SK-N-MC (cell line): ENCODE measurements around the gene ADH6.
"Not testable (repeated sequence)": the region's sequence is repeated elsewhere in the genome, so short reads cannot be mapped to it uniquely, and the experiment has no call there.

Source experiments
- DNase-seq: peaks from one replicate; pipeline ENCODE4 v3.0.0-alpha.2; 2011; ENCODE audit warnings: low read depth, low spot score
- H3K27ac ChIP-seq: fragments of 200-600 bp; sonication (generic); 2 replicates; pipeline ENCODE4 v1.5.1; 2016; ENCODE audit warnings: mixed run types
- H3K36me3 ChIP-seq: fragments of 200-600 bp; sonication (generic); 2 replicates; pipeline ENCODE4 v1.6.1; 2017; ENCODE audit warnings: antibody characterized with exemption, low read length, mixed read lengths; ENCODE audit not compliant: insufficient read depth
- H3K4me3 ChIP-seq: fragments of 200-600 bp; sonication (generic); 2 replicates; pipeline ENCODE4 v1.5.1; 2016
- H3K9ac ChIP-seq: fragments of 200-600 bp; sonication (generic); 2 replicates; pipeline ENCODE4 v1.8.0; 2017; ENCODE audit warnings: mixed run types, mixed read lengths; ENCODE audit not compliant: insufficient read length
- H3K9me3 ChIP-seq: fragments of 200-600 bp; sonication (generic); 2 replicates; pipeline ENCODE4 v1.6.1; 2017; ENCODE audit warnings: low read depth, mild to moderate bottlenecking, antibody characterized with exemption, low read length, moderate library complexity, mixed read lengths
- EZH2 ChIP-seq: fragments of 200-600 bp; sonication (generic); IDR thresholded peaks from one replicate; pipeline ENCODE4 v1.6.1; 2017; ENCODE audit warnings: antibody characterized with exemption
- FOXP2 ChIP-seq: optimal IDR thresholded peaks from 2 replicates; pipeline ENCODE3; 2011; ENCODE audit warnings: mild to moderate bottlenecking, moderate library complexity; ENCODE audit not compliant: insufficient read depth; ENCODE audit errors: extremely low read length, control extremely low read depth
- POLR2AphosphoS5 ChIP-seq: IDR thresholded peaks from 2 replicates; pipeline ENCODE4 v1.6.1; 2012; ENCODE audit warnings: mild to moderate bottlenecking, low read depth, low read length, borderline replicate concordance

The ADH6 gene

DNA sequence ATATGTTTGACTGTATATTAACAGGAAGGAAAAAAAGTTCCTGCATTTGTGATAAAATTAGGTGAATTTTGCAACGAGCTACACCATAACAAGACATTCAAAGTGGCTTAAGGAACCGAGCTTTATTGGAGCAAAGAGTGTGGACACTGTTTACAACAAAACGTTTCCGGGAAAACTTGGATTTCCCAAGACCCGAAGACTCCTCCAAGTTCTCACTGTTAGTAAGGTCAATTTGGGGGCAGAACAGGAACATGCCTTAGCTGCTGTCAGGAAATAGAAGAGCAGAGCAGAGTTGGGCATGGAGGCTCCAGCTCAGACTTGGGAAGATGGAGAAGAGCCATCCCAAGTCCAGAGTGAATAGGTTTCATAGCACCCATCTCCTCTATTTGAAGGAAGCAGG, 16.5 kb downstream of the ADH6 start:
- TF ChIP-seq FOXP2 (no peak), POLR2AphosphoS5 (no peak), EZH2 (no peak)
- H3K9me3 ChIP-seq, result no peaks in the 10 kb centered on the region
- DNase-seq, result no peak
- H3K9ac ChIP-seq, result no peak overlapping the region
- H3K4me3 ChIP-seq, result no peak overlapping the region
- H3K27ac ChIP-seq, result no peak overlapping the region
- H3K36me3 ChIP-seq, result no peaks in the 10 kb centered on the region

DNA sequence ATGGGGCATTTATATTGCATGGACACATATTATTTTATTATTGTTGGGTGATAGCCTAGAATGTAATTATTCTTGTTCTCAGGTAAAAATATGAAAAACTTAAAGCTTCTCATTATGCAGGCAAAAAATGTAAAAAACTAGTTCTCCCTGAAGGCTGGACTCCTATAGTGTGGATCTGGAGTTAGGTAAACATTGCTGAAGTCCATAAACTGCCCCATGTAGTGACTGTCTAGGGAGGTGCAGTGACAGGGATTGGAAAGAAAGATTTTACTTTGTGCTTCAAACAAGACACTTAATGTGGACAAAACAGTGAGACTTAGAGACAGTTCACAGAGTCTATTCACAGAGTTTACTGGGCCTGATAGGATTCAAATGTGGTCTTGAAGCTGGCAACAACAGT, 17.0 kb downstream of the ADH6 start:
- Histone ChIP-seq H3K9me3 (no peaks in the 10 kb centered on the region), H3K27ac (no peak overlapping the region), H3K36me3 (no peaks in the 10 kb centered on the region), H3K4me3 (no peak overlapping the region), H3K9ac (no peak overlapping the region)
- DNase-seq, result no peak
- TF ChIP-seq FOXP2 (no peak), EZH2 (no peak), POLR2AphosphoS5 (no peak)

DNA sequence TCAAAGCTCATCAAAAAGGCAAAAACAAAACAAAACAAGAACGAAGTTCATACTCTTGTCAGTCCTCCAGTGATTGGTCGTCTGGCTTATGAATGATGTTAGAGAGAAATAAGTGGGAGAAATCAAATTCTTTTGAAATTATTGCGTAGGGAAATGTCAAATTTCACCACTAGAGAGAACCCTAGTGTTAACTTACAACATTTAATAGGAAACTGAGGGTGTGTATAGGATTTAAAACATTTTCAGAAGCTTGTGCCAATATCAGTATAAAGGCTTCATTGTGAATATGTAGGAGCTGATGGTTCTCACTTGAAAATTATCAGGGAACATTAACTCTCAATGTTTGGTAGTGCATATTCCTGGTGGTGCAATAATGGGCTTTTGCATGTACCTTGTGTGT, 17.4 kb downstream of the ADH6 start:
- no peaks in the 10 kb centered on the region for H3K36me3 ChIP-seq
- no peak overlapping the region for H3K9ac ChIP-seq
- no peak for DNase-seq
- no peak overlapping the region for H3K27ac ChIP-seq
- no peak overlapping the region for H3K4me3 ChIP-seq
- no peak for TF ChIP-seq FOXP2
- H3K9me3 ChIP-seq, result no peaks in the 10 kb centered on the region

DNA sequence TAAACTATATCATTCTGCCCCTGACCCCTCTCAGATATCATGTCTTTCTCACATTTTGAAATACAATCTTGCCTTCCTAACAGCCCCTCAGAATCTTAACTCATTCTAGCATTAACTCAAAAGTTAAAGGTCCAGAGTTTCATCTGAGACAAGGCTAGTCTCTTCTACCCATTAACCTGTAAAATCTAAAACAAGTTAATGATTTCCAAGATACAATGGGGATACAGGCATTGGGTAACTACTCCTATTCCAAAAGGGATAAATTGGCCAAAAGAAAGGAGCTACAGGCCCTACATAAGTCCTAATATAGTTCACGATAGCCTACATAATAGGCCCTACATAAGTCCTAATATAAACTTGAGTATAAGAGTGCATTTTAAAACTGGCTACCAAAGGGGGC, 18.9 kb downstream of the ADH6 start:
- Histone ChIP-seq H3K9ac (no peak overlapping the region), H3K36me3 (no peaks in the 10 kb centered on the region), H3K9me3 (no peaks in the 10 kb centered on the region), H3K27ac (no peak overlapping the region), H3K4me3 (no peak overlapping the region)
- no peak for TF ChIP-seq FOXP2
- no peak for TF ChIP-seq EZH2
- TF ChIP-seq POLR2AphosphoS5, result no peak
- no peak for DNase-seq

DNA sequence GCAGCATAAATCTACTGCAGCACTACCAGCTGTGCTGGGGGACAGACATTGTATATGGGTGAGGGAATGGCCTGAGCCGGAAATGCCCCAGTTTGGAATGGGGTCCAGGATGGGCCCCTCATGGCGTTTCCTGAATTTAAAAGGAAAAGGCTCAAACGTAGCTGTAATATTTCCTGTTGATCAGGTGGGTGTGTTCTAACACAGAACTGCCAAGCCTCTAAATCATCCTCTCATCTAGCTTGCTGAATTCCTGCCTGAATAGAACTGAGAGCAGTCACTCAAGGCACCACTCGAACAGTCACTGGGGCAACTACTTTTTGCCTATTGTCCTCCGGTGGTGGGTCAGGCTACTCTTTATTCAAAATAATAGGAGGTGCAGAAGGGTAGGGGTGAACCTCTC, 28.7 kb downstream of the ADH6 start:
- H3K27ac ChIP-seq, result no peak overlapping the region
- DNase-seq, result no peak

DNA sequence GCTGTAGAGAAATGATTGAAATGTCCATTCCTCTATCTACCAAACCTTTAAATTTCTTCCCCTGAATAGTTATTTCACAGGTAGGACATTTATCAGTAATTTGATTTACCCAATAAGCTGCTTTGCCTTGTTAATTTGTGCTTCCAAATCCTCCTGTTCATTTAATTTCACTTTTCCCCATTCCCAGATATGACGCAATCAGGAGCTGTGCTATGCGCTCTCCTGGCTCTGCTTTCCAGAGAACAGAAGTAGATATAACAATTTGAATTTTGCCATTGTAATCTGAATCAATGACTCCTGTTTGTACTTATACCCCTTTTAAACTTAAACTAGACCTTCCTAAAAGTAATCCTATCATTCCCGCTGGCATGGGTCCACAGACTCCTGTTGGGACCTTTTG, 29.1 kb downstream of the ADH6 start:
- H3K9ac ChIP-seq, DNase-seq, H3K4me3 ChIP-seq, H3K27ac ChIP-seq, H3K36me3 ChIP-seq, H3K9me3 ChIP-seq: not testable (repeated sequence)

More for the DNA sequence above, 28.7 kb downstream of the ADH6 start:
- no peak for TF ChIP-seq FOXP2
- no peak for TF ChIP-seq EZH2
- TF ChIP-seq POLR2AphosphoS5, result no peak
- Histone ChIP-seq H3K9me3 (no peaks in the 10 kb centered on the region), H3K9ac (no peak overlapping the region), H3K36me3 (no peaks in the 10 kb centered on the region), H3K4me3 (no peak overlapping the region)

DNA sequence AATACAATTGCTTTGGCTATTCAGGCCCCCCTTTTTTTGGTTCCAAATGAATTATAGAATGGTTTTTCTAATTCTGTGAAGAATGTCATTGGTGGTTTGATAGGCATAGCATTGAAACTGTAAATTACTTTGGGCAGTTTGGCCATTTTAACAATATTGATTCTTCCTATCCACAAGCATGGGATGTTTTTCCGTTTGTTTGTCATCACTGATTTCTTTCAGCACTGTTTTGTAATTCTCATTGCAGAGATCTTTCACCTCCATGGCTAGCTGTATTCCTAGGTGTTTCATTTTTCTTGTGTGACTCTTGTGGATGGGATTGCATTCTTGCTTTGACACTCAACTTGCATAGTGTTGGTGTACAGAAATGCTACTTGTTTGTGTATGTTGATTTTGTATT, 33.0 kb downstream of the ADH6 start:
- Histone ChIP-seq H3K9me3 (no peaks in the 10 kb centered on the region), H3K27ac (no peak overlapping the region), H3K36me3 (no peaks in the 10 kb centered on the region), H3K9ac (no peak overlapping the region), H3K4me3 (no peak overlapping the region)
- TF ChIP-seq FOXP2 (no peak), EZH2 (no peak), POLR2AphosphoS5 (no peak)
- DNase-seq, result no peak

DNA sequence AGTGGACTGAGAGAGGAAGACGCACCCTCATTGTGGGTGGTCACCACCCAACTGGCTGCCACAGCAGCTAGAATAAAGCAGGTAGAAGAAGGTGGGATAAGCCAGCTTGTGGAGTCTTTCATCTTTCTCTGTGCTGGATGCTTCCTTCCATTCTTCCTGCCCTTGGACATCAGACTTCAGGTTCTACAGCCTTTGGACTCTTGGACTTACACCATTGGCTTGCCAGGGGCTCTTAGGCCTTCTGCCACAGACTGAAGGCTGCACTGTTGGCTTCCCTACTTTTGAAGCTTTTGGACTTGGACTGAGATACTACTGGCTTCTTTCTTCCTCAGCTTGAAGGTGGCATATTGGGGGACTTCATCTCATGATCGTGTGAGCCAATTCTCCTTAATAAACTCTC, 33.5 kb downstream of the ADH6 start:
- Histone ChIP-seq H3K9ac (no peak overlapping the region), H3K4me3 (no peak overlapping the region), H3K9me3 (no peaks in the 10 kb centered on the region), H3K36me3 (no peaks in the 10 kb centered on the region), H3K27ac (no peak overlapping the region)
- no peak for TF ChIP-seq POLR2AphosphoS5
- no peak for TF ChIP-seq FOXP2
- no peak for TF ChIP-seq EZH2
- DNase-seq, result no peak

DNA sequence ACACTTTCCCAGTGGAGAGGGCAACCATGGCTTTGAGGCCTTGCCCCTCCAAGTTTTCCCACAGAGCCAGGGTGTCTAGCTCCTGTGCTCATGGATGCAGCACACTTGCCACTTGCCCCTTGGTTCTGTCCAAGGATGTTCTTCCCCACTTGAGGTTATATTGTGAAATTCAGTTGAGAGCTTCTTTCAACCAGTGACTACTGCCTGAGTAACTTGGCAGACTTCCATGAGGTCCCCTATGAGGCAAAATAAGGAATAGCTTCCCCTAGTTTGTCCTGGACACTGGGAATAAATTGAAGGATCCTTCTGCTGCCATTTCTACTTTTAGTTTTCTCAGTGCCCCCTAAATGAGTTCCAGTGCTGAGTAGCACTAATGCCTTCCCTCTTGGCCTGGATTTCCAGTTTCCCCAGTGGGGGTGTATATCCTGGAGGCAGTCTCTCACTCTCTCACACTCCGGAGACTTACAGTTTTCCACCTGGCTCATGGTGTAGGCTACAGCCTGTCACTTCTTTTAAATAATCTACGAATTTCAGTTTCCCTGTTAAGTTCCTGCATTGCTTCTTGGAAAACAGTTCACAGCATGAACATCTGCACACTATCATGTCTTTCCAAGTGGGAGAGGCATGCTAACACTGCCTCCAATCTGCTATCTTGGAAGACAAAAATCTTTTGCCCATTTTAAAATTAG, 38.5 kb downstream of the ADH6 start:
- no peak overlapping the region for H3K4me3 ChIP-seq
- H3K27ac ChIP-seq, result no peak overlapping the region
- no peaks in the 10 kb centered on the region for H3K9me3 ChIP-seq
- no peaks in the 10 kb centered on the region for H3K36me3 ChIP-seq
- no peak overlapping the region for H3K9ac ChIP-seq
- DNase-seq, result no peak
- TF ChIP-seq POLR2AphosphoS5, result no peak
- TF ChIP-seq EZH2, result no peak
- no peak for TF ChIP-seq FOXP2

DNA sequence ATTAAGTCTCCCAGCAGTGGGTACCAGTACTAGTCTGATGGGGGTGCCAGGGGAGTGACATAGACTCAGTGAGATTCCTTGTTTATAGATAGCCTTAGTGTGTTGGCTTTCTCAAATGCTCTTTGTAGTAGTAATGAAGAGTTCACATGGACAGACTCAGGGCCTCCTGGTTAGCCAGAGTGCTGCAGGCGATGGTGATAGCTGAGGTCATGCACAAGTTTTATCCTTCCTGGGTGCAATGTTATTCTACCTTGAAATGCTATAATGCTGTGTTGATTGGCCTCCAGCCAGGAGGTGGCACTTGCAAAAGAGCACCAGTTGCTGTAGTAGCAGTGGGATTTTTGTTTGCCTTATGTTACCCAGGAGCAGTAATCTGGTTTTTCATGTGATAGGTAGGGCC, 39.4 kb downstream of the ADH6 start:
- Histone ChIP-seq H3K4me3 (no peak overlapping the region), H3K27ac (no peak overlapping the region), H3K36me3 (no peaks in the 10 kb centered on the region), H3K9ac (no peak overlapping the region), H3K9me3 (no peaks in the 10 kb centered on the region)
- DNase-seq, result no peak
- no peak for TF ChIP-seq EZH2
- TF ChIP-seq POLR2AphosphoS5, result no peak
- no peak for TF ChIP-seq FOXP2
